HG03439 (cell line): Measurements from ENCODE around the gene EIF3CL.
"Not testable (repeated sequence)": the region's sequence is repeated elsewhere in the genome, so short reads cannot be mapped to it uniquely, and the experiment has no call there.

ENCODE experiments used
- ATAC-seq: cut with Tn5 transposase; IDR thresholded peaks from one replicate; pipeline ENCODE4 v1.9.1; 2021; ENCODE audit warnings: mild to moderate bottlenecking, moderate library complexity; ENCODE audit not compliant: unreplicated experiment

The EIF3CL gene

GRCh38 chr16:28363408-28363807 is 40.2 kb downstream of the EIF3CL start, which contains the start of gene NPIPB6:
Gene NPIPB6 (minus strand): TSS chr16:28363508. CDS start chr16:28362822, 686 bp downstream.
- not testable (repeated sequence) for ATAC-seq

- not testable (repeated sequence) for ATAC-seq
These were observed 41.0 kb downstream of the EIF3CL start for GRCh38 chr16:28362600-28362999.

- not testable (repeated sequence) for ATAC-seq
These were observed 65.4 kb downstream of the EIF3CL start for GRCh38 chr16:28338230-28338629.

GRCh38 chr16:28336940-28337710 is 66.5 kb downstream of the EIF3CL start:
- not testable (repeated sequence) for ATAC-seq

- ATAC-seq: not testable (repeated sequence)
These were observed 68.0 kb downstream of the EIF3CL start for GRCh38 chr16:28335678-28336077.

- ATAC-seq: not testable (repeated sequence)
These were observed 71.0 kb downstream of the EIF3CL start for GRCh38 chr16:28332632-28333031.

GRCh38 chr16:28330981-28331380 is 72.7 kb downstream of the EIF3CL start:
- ATAC-seq: not testable (repeated sequence)

- not testable (repeated sequence) for ATAC-seq
These were observed 73.4 kb downstream of the EIF3CL start for GRCh38 chr16:28330232-28330631.
